ENCODE data around the gene GALNT1.

The GALNT1 gene

GRCh38 chr18:35661483-35662146 is 80.1 kb downstream of the GALNT1 start:
- TF ChIP-seq CTCF (IDR thresholded peaks at IDR 0.05; ENCODE audit: low read depth, low read length, missing control alignments): peak; percentile 22
- no peak for DNase-seq (ENCODE audit: extremely low read depth, low read depth)
- H3K4me3 ChIP-seq (replicated peaks; ENCODE audit: low read depth, low read length): no peak overlapping the region

GRCh38 chr18:35662293-35663062 is 80.9 kb downstream of the GALNT1 start:
- no peak overlapping the region for H3K4me3 ChIP-seq (replicated peaks; ENCODE audit: low read depth, low read length)
- TF ChIP-seq CTCF (IDR thresholded peaks at IDR 0.05; ENCODE audit: low read depth, low read length, missing control alignments): no peak
- DNase-seq (ENCODE audit: extremely low read depth, low read depth): no peak

GRCh38 chr18:35671966-35672603 is 90.5 kb downstream of the GALNT1 start:
- no peak overlapping the region for H3K4me3 ChIP-seq (replicated peaks; ENCODE audit: low read depth, low read length)
- no peak for TF ChIP-seq CTCF (IDR thresholded peaks at IDR 0.05; ENCODE audit: low read depth, low read length, missing control alignments)
- DNase-seq (ENCODE audit: extremely low read depth, low read depth): no peak

- no peak overlapping the region for H3K4me3 ChIP-seq (replicated peaks; ENCODE audit: low read depth, low read length)
- DNase-seq (ENCODE audit: extremely low read depth, low read depth): no peak
- no peak for TF ChIP-seq CTCF (IDR thresholded peaks at IDR 0.05; ENCODE audit: low read depth, low read length, missing control alignments)
Observed at GRCh38 chr18:35672897-35673296, 91.4 kb downstream of the GALNT1 start.

- TF ChIP-seq CTCF (IDR thresholded peaks at IDR 0.05; ENCODE audit: low read depth, low read length, missing control alignments): no peak
- no peak for DNase-seq (ENCODE audit: extremely low read depth, low read depth)
Observed at GRCh38 chr18:35673682-35674081, 92.1 kb downstream of the GALNT1 start.

GRCh38 chr18:35680139-35680551 is 98.6 kb downstream of the GALNT1 start:
- DNase-seq (ENCODE audit: extremely low read depth, low read depth): no peak
- no peak for TF ChIP-seq CTCF (IDR thresholded peaks at IDR 0.05; ENCODE audit: low read depth, low read length, missing control alignments)
- no peak overlapping the region for H3K4me3 ChIP-seq (replicated peaks; ENCODE audit: low read depth, low read length)

More at GRCh38 chr18:35673682-35674081, 92.1 kb downstream of the GALNT1 start:
- no peak overlapping the region for H3K4me3 ChIP-seq (replicated peaks; ENCODE audit: low read depth, low read length)

Data from HFF-Myc (cell line).